ENCODE measurements around the gene VTA1.
"Not testable (repeated sequence)": the region's sequence is repeated elsewhere in the genome, so short reads cannot be mapped to it uniquely, and the experiment has no call there.

The VTA1 gene

DNA sequence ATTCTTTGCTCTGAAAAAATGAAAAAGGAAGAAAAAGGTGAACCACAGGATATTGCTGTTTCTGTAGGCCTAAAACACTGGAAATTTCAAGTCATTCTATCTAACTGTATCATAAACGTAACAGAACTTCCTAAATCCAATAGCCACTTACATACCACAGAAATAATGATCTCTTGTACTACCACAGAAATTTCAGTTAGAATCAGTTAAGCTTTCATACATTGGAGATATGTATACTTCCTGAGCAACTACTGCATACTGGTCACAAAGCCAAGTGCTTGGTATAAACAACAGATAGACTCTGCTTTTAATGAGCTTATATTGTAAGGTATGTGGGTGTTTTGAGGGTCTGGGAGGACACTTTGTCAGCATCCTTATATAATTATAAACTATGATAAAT lies 38.6 kb downstream of the VTA1 start:
- no peak overlapping the region for H3K27ac ChIP-seq
- TF ChIP-seq, protein P1, sequence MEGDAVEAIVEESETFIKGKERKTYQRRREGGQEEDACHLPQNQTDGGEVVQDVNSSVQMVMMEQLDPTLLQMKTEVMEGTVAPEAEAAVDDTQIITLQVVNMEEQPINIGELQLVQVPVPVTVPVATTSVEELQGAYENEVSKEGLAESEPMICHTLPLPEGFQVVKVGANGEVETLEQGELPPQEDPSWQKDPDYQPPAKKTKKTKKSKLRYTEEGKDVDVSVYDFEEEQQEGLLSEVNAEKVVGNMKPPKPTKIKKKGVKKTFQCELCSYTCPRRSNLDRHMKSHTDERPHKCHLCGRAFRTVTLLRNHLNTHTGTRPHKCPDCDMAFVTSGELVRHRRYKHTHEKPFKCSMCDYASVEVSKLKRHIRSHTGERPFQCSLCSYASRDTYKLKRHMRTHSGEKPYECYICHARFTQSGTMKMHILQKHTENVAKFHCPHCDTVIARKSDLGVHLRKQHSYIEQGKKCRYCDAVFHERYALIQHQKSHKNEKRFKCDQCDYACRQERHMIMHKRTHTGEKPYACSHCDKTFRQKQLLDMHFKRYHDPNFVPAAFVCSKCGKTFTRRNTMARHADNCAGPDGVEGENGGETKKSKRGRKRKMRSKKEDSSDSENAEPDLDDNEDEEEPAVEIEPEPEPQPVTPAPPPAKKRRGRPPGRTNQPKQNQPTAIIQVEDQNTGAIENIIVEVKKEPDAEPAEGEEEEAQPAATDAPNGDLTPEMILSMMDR (conservative IDR thresholded peaks at IDR 0.05): no peak
- TF ChIP-seq ZFX (IDR thresholded peaks at IDR 0.05): no peak

DNA sequence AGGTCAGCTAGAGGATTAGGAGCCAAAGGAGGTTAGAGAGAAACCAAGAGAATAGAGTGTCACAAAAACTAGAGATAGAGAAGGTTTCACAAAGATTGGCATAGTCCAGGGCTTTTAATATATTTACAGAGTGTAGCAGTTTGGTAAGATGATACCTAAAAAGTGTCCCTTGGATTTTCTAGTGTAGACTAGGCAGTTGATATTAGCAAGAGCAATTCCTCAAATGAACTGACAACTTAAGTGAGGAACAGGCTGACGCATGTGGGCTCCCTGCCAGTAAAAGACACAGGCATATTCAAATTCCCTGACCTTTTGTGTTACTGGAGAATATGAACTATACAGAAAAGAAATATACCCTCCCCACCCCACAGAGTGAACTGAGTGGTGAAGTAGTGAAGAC lies 40.1 kb downstream of the VTA1 start:
- no peak overlapping the region for H3K27ac ChIP-seq
- TF ChIP-seq ZFX (IDR thresholded peaks at IDR 0.05): no peak
- TF ChIP-seq, protein P1 (conservative IDR thresholded peaks at IDR 0.05): no peak

DNA sequence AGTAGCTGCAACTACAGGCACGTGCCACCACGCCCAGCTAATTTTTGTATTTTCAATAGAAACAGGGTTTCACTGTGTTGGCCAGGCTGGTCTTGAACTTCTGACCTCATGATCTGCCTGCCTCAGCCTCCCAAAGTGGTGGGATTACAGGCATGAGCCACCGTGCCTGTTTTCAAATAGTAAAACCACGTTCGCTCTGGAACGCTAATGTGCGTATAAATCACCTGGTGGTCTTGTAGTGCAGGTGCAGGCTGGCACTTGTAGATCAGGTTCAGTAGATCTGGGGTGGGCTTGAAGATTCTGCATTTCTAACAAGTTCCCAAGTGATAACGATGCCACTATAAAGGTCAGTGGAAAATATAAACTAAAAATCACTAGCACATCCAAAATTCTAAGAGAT lies 41.3 kb downstream of the VTA1 start:
- not testable (repeated sequence) for H3K27ac ChIP-seq

DNA sequence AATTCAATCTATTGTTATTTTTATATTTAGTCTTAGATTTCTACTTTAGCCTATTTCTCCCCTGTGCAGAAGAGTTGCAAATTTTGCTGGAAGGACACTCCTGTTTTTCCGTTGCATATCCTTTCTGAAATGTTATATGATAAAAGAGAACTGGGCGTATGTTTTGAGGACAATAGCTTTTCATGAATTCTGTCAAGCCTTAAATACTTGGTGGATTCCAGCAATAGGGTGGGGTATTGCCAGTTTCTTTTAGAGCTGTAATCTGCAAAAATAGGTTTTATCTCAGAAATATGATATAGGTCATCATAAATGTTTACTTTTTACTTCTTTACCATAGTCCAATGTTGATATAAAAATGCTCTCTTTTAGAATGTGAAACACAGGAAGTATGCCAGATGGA lies 42.0 kb downstream of the VTA1 start:
- H3K27ac ChIP-seq: no peak overlapping the region
- TF ChIP-seq ZFX (IDR thresholded peaks at IDR 0.05): no peak
- TF ChIP-seq, protein P1 (conservative IDR thresholded peaks at IDR 0.05): no peak

DNA sequence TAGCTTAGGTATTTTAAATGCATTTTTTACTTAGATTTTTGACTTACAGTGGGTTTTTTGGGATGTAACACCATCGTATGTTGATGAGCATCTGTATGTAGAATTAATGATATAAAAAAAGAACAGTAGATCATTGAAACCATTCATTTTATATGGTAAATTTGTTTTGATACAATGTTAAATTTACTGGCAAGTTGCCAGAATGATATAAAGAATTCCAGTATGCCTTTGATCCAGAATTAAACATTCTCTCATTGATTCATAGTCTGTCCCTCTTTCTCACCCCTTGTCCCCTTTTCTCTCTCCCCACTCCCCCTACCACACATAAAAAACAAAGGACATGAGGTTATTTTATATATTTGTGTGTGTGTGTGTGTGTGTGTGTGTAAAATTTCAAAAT lies 45.3 kb downstream of the VTA1 start:
- TF ChIP-seq, protein P1 (conservative IDR thresholded peaks at IDR 0.05): no peak
- no peak for TF ChIP-seq ZFX (IDR thresholded peaks at IDR 0.05)
- no peak overlapping the region for H3K27ac ChIP-seq

DNA sequence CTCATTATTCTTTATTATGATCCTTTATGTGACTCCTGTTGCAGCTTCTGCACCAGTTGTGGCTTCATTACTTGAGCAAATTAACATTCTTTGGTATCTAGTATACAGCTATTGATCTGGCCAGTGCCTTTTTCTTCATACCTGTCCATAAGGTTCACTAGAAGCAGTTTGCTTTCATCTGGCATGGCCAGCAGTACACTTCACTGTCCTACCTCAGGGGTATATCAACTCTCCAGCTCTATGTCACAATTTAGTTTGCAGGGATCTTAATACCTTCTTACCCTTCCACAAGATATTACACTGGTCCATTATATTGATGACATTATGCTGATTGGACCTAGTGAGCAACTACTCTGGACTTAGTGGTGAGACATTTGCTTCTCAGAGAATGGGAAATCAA lies 46.6 kb downstream of the VTA1 start:
- no peak for TF ChIP-seq ZFX (IDR thresholded peaks at IDR 0.05)
- TF ChIP-seq, protein P1 (conservative IDR thresholded peaks at IDR 0.05): no peak
- no peak overlapping the region for H3K27ac ChIP-seq

DNA sequence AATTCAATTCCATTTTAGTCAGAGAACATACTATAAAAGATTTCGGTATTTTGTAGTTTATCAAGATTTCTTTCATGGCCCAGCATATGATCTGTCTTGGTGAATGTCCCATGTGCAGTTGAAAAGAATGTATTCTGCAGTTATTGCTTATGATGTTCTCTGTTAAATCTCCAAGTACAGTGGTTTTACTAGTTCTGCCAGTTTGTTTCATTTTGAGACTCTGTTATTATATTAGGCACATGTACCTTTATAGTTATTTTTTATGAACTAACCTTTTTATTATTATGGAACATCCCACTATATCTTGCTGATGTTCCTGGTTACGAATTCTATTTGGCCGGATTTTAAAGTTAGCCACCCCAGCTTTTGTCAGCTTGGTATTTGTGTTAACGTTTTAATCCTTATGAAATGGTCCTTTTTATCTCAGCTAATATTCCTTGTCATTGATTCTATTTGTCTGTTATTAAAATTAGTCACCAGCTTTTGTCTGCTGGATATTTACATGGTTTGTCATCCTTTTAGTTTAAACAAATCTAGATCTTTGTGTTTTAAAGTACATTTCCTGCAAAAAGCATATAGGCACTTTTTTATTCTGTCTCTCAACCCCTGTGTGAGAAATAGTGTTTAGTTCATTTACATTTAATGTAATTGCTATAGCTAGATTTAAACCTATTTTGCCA lies 48.9 kb downstream of the VTA1 start:
- TF ChIP-seq ZFX (IDR thresholded peaks at IDR 0.05): no peak
- TF ChIP-seq, protein P1 (conservative IDR thresholded peaks at IDR 0.05): no peak
- no peak overlapping the region for H3K27ac ChIP-seq
